AG04450 (cell line): ENCODE data around the gene CDKN2AIP. TPM values are rescaled to one million over a fixed set of nuclear protein-coding genes. Genes with fewer than 3 reads are reported as not detected.

Experiments
- CTCF ChIA-PET: fragments of 300-600, 350-600 bp; formaldehyde crosslinking; extraction: SDS; loops from one replicate; lab custom pipeline; 2022; ENCODE audit warnings: antibody characterized with exemption, inconsistent platforms; lab: Charles Lee
- POLR2A ChIA-PET: fragments of 350-600 bp; formaldehyde crosslinking; extraction: SDS; loops from one replicate; lab custom pipeline; 2021; ENCODE audit warnings: antibody characterized with exemption, inconsistent platforms; lab: Yijun Ruan, JAX
- DNase-seq: peaks from one replicate; pipeline ENCODE4 v3.0.0-alpha.2; 2011; ENCODE audit warnings: low read depth, low spot score
- H3K27ac ChIP-seq: one replicate; pipeline ENCODE4 v1.5.1; 2012; ENCODE audit warnings: low read depth, low read length, control low read depth
- H3K27me3 ChIP-seq: one replicate; pipeline ENCODE4 v1.6.0; 2012; ENCODE audit warnings: low read length; ENCODE audit not compliant: control insufficient read depth, insufficient read depth
- H3K4me3 ChIP-seq: 2 replicates; pipeline ENCODE4 v1.5.1; 2011; ENCODE audit warnings: mild to moderate bottlenecking, low read depth, low read length, control low read depth
- H3K9me3 ChIP-seq: 2 replicates; pipeline ENCODE4 v1.5.1; 2012; ENCODE audit warnings: low read length; ENCODE audit not compliant: control insufficient read depth, insufficient read depth
- CTCF ChIP-seq: IDR thresholded peaks from 2 replicates; pipeline ENCODE4 v1.5.1; 2011; ENCODE audit warnings: low read depth, low read length, control low read depth, inconsistent platforms
- polyA plus RNA-seq: library from polyadenylated mRNA; depleted of rRNA; stranded (reverse); fragments of >200 nt; gene quantifications from 2 replicates; pipeline ENCODE4 v1.2.3, GENCODE V29; 2011

CDKN2AIP gene
- polyA plus RNA-seq, 1 experiment, result 15.7 TPM

DNA sequence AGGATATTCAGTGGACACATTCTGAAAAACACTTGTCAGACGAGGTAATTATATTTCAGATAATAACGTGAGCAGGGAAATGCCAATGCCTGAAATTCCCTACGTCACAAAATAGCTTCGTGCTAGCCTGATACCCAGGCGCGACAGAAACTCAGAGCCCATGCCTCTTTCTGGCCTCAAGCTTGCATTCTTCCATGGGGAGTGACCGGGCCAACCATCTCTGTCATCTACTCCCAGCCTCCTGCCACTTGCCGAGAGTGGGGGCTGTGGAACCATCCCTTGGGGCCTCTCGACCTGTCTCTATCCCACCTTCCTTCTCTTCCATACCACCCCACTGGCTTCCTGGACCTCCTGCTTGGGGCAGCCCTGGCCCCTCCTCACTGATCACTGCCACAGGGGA, 34.5 kb upstream of the CDKN2AIP start:
- Histone ChIP-seq H3K4me3 (no peak overlapping the region), H3K27me3 (peaks cover 5% of the 10 kb centered on the region), H3K27ac (no peak overlapping the region), H3K9me3 (no peaks in the 10 kb centered on the region; the same call in 1 of the 2 replicates)
- POLR2A ChIA-PET, result interaction anchor here (0.5 kb wide), 1 partner anchor 418 kb away, joined by 4 read pairs; no protein-coding TSS in a partner anchor
- no peak for DNase-seq
- CTCF ChIA-PET, result interaction anchor here (1.0 to 1.4 kb wide), 3 partner anchors 11 to 149 kb away, joined by 3 to 5 read pairs (median 4); no protein-coding TSS in a partner anchor
- TF ChIP-seq CTCF, result no peak

DNA sequence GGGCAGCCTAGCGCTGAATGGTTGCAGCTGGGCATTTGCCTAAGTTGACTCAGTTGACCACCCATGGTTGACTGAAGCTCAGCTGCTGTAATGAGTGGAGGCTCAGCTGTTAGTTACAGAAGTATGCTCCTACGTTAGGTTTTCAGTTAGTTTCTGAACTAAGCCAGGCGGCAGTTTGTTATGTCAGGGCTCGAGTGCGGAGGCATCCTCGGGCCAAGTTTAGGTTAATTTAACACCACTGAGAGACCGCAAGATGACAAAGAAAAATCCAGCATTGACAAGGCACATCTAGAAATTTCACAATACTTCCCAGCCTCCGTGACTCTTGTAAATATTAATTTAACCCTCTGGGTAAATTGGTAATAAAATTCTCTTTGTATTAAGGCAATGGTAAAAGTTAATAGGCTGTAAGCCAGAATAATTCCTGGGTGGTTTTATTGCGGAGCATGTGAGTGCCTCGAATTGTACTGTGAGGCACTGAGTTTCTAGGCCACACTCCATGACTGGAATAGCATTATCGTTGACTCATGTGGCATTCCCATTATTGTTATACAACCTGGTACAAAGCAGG, 33.1 kb upstream of the CDKN2AIP start:
- H3K4me3 ChIP-seq, result no peak overlapping the region
- TF ChIP-seq CTCF, result no peak
- DNase-seq, result peak; percentile 27
- CTCF ChIA-PET, result interaction anchor here (1.4 kb wide), 1 partner anchor 13 kb away, joined by 5 read pairs; no protein-coding TSS in a partner anchor
- H3K9me3 ChIP-seq, result no peaks in the 10 kb centered on the region
- no peak overlapping the region for H3K27ac ChIP-seq
- H3K27me3 ChIP-seq, result peaks cover 9% of the 10 kb centered on the region
- POLR2A ChIA-PET, result interaction anchor here (1.2 to 1.3 kb wide), 2 partner anchors 13 to 33 kb away, joined by 3 to 4 read pairs; partner anchors contain the start of gene CDKN2AIP

- H3K4me3 ChIP-seq, result no peak overlapping the region
- H3K27me3 ChIP-seq, result peaks cover 9% of the 10 kb centered on the region
- DNase-seq, result no peak
- POLR2A ChIA-PET, result no interaction called here
- no peak overlapping the region for H3K27ac ChIP-seq
- CTCF ChIA-PET, result interaction anchor here (1.1 kb wide), 1 partner anchor 13 kb away, joined by 5 read pairs; no protein-coding TSS in a partner anchor
- TF ChIP-seq CTCF, result no peak
- H3K9me3 ChIP-seq, result no peaks in the 10 kb centered on the region
Measured at GRCh38 chr4:183412821-183413220, 31.6 kb upstream of the CDKN2AIP start.

DNA sequence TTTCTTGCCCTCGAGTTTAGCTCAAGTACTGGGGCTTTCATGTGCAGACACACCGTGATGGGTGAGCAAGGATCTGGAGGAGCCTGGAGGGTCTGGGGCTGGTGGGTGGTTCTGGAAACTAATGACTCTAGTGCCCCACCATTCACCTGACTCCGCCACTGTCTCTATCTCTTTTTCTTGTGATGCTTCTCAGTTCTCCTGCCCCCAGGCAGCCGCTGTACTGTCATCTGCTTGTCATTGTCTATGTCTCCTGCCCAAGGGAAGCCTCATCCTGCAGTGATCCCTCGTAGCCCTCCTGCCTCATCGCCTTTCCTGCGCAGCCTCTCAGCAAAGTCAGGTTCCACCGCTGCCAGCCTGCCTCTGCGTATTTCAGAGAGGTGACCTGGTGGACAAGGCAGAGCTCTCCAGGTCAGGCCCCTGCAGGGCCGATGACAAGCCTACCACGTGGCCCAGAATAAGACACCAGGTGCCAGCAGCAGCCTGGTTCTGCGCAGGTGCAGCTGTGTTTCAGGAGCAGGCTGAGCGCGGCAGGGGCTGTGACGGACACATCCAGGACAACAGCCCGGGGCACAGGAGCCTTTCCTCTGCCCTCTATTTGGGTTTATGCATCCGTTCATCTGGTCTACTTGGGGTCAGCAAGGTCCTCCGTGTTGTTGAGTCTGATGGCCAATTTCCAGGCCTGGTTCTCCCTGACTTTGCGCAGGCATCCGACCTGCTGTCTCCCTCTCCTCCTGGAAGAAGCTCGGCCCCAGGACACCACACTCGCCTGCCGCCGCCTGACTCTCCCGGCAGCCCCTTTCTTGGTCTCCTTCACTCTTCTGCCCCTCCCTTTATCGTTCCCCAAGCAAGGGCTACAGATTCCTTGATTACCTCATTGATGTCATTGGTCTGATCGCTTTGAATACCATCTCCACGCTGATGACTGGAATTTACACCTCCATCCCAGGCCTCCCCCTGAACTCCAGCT, 30.9 kb upstream of the CDKN2AIP start:
- DNase-seq, result no peak
- Histone ChIP-seq H3K9me3 (no peaks in the 10 kb centered on the region), H3K4me3 (no peak overlapping the region), H3K27me3 (peaks cover 9% of the 10 kb centered on the region), H3K27ac (no peak overlapping the region)
- TF ChIP-seq CTCF, result no peak
- CTCF ChIA-PET, result interaction anchor here (1.1 kb wide), 1 partner anchor 14 kb away, joined by 5 read pairs; no protein-coding TSS in a partner anchor
- POLR2A ChIA-PET, result no interaction called here
